Lung (tissue), 13 donors: ENCODE data around the gene DAD1. TPM values are rescaled to one million over a fixed set of nuclear protein-coding genes. Genes with fewer than 3 reads are reported as not detected.

Source experiments
- ATAC-seq: fragments of 200-7000 bp; cut with Tn5 transposase; one replicate; pipeline ENCODE4 v1.9.1; 2020; ENCODE audit warnings: moderate number of reproducible peaks; ENCODE audit not compliant: insufficient read depth, low FRiP score
- DNase-seq, 3 donors: peaks; one replicate each; pipeline ENCODE4 v3.0.0-alpha.2; 2013 to 2017
- H3K27ac ChIP-seq, 2 donors: one replicate each; pipeline ENCODE4 v1.5.1; 2013; ENCODE audit warnings: mild to moderate bottlenecking in 2 of 2, moderate library complexity in 2 of 2, control low read depth in 1 of 2, inconsistent platforms in 1 of 2, low read depth in 1 of 2, low read length in 1 of 2
- H3K27me3 ChIP-seq, 3 donors: one replicate each; pipeline ENCODE4 v1.5.1; 2013; ENCODE audit warnings: low read length in 2 of 3; ENCODE audit not compliant: control insufficient read depth in 3 of 3, insufficient read depth in 3 of 3
- H3K36me3 ChIP-seq, 4 donors: one replicate each; pipeline ENCODE4 v1.5.1; 2013; ENCODE audit warnings: low read length in 4 of 4, mild to moderate bottlenecking in 1 of 4, moderate library complexity in 1 of 4; ENCODE audit not compliant: control insufficient read depth in 4 of 4, insufficient read depth in 4 of 4
- H3K4me1 ChIP-seq, 5 donors: one replicate each; pipeline ENCODE4 v1.5.1; 2013; ENCODE audit warnings: low read length in 5 of 5, mild to moderate bottlenecking in 2 of 5, moderate library complexity in 1 of 5; ENCODE audit not compliant: control insufficient read depth in 5 of 5, insufficient read depth in 5 of 5
- H3K4me3 ChIP-seq: one replicate; pipeline ENCODE4 v1.5.1; 2013; ENCODE audit warnings: mild to moderate bottlenecking, control low read depth, moderate library complexity
- H3K9ac ChIP-seq, 2 donors: one replicate each; pipeline ENCODE4 v1.5.1; 2013; ENCODE audit warnings: low read length in 2 of 2, control low read depth in 1 of 2; ENCODE audit not compliant: insufficient read depth in 1 of 2
- H3K9me3 ChIP-seq, 4 donors: one replicate each; pipeline ENCODE4 v1.5.1; 2013; ENCODE audit warnings: low read length in 3 of 4, mild to moderate bottlenecking in 1 of 4, moderate library complexity in 1 of 4; ENCODE audit not compliant: control insufficient read depth in 4 of 4, insufficient read depth in 3 of 4
- CTCF ChIP-seq: IDR thresholded peaks from 2 replicates; pipeline ENCODE4 v1.5.1; 2012; ENCODE audit warnings: mild to moderate bottlenecking; ENCODE audit errors: control extremely low read depth, extremely low read depth
- WGBS, 2 donors: extraction: QIAGEN DNeasy Blood & Tissue Kit; methylation state at CpG; one replicate each; pipeline ENCODE4 v1.1.7; 2013; 5-methylcytosine and 5-hydroxymethylcytosine counted together
- polyA plus RNA-seq, 2 donors: library from polyadenylated mRNA; stranded (reverse); fragments of 200-250 nt; gene quantifications; one replicate each; pipeline ENCODE4 v1.2.1, GENCODE V29; 2013
- small RNA-seq: library from RNA; depleted of rRNA; stranded (forward); fragments of <200 nt; gene quantifications from one replicate; pipeline ENCODE3, GENCODE V24; 2014; ENCODE audit warnings: low replicate concordance
- total RNA-seq, 2 donors: library from RNA; depleted of rRNA in 1 of 2; stranded (reverse); fragments of >200 nt in 1 of 2; gene quantifications; one replicate each; pipeline ENCODE4 v1.2.1, GENCODE V29; 2014 to 2021
- donor health status: control.
- donor health status: control.
- donor health status: Bipolar disorder and iron deficiency.
- donor health status: healthy.
- donor health status: DM: yes; HTN: yes; CAD: no.

DAD1 gene
- total and polyA plus RNA-seq, 4 donors = 164 to 377 (median 217) TPM

GRCh38 chr14:22518073-22518472 lies 71.0 kb downstream of the DAD1 start:
- no peak overlapping the region for H3K27ac ChIP-seq
- no peak for TF ChIP-seq CTCF
- no peak overlapping the region for H3K4me3 ChIP-seq
- H3K9me3 ChIP-seq = no peaks in the 10 kb centered on the region
- DNase-seq (no peak), ATAC-seq (no peak)
- no peaks in the 10 kb centered on the region for H3K36me3 ChIP-seq
- WGBS, 2 donors = 60 to 81% methylated on average over 2 of the region's 2 CpGs
- H3K4me1 ChIP-seq = peaks cover 0 to 22% (median 4%) of the 10 kb centered on the region in 5 donors
- H3K27me3 ChIP-seq = no peaks in the 10 kb centered on the region
- H3K9ac ChIP-seq = no peak overlapping the region

GRCh38 chr14:22517117-22517720 lies 71.8 kb downstream of the DAD1 start:
- no peaks in the 10 kb centered on the region for H3K36me3 ChIP-seq
- DNase-seq (no peak), ATAC-seq (no peak)
- no peaks in the 10 kb centered on the region for H3K9me3 ChIP-seq
- peaks cover 0 to 21% (median 10%) of the 10 kb centered on the region in 5 donors for H3K4me1 ChIP-seq
- TF ChIP-seq CTCF = no peak
- WGBS, 2 donors = 81 to 82% methylated on average over 7 of the region's 7 CpGs
- no peak overlapping the region for H3K27ac ChIP-seq
- H3K4me3 ChIP-seq = no peak overlapping the region
- no peaks in the 10 kb centered on the region for H3K27me3 ChIP-seq
- no peak overlapping the region for H3K9ac ChIP-seq

GRCh38 chr14:22515929-22516328 lies 73.1 kb downstream of the DAD1 start:
- no peak for DNase-seq
- no peaks in the 10 kb centered on the region for H3K9me3 ChIP-seq
- peaks cover 0 to 22% (median 10%) of the 10 kb centered on the region in 5 donors for H3K4me1 ChIP-seq
- no peak for TF ChIP-seq CTCF
- no peaks in the 10 kb centered on the region for H3K27me3 ChIP-seq
- no peak overlapping the region for H3K9ac ChIP-seq
- no peaks in the 10 kb centered on the region for H3K36me3 ChIP-seq
- ATAC-seq = no peak
- H3K4me3 ChIP-seq = no peak overlapping the region
- H3K27ac ChIP-seq = no peak overlapping the region
- 79 to 89% methylated on average over 2 of the region's 2 CpGs for WGBS, 2 donors

Small RNA genes within 50 kb of the gene (small RNA-seq; reads per million reads assigned to genes)
- gene TRAJ1 (not detected), gene TRAJ10 (not detected), gene TRAJ11 (not detected), gene TRAJ12 (not detected), gene TRAJ13 (not detected), gene TRAJ14 (not detected), gene TRAJ16 (not detected), gene TRAJ17 (not detected), gene TRAJ18 (not detected), gene TRAJ19 (not detected), gene TRAJ2 (not detected), gene TRAJ20 (not detected), gene TRAJ21 (not detected), gene TRAJ22 (not detected), gene TRAJ23 (not detected), gene TRAJ24 (not detected), gene TRAJ25 (not detected), gene TRAJ26 (not detected), gene TRAJ27 (not detected), gene TRAJ28 (not detected), gene TRAJ3 (not detected), gene TRAJ4 (not detected), gene TRAJ5 (not detected), gene TRAJ6 (not detected), gene TRAJ7 (not detected), gene TRAJ8 (not detected), gene TRAJ9 (not detected)

Other genes starting within 250 kb of the DAD1 start
- gene ABHD4, start 9.1 kb upstream of the DAD1 start, total RNA-seq = 10 to 100 TPM; 29.0 to 34.0 TPM
- gene ABHD4, start 9.1 kb upstream of the DAD1 start, polyA plus RNA-seq = 10 to 100 TPM; 14.9 to 18.8 TPM
- under 1 TPM in 1 of 2 donors, not detected in 1; 0.11 TPM for gene OR6J1, start 55.1 kb upstream of the DAD1 start, total RNA-seq
- not detected for gene OR6J1, start 55.1 kb upstream of the DAD1 start, polyA plus RNA-seq
- gene OXA1L, start 177.5 kb upstream of the DAD1 start, total RNA-seq = 10 to 100 TPM; 95.8 to 99.8 TPM
- 10 to 100 TPM; 81.3 to 98.6 TPM for gene OXA1L, start 177.5 kb upstream of the DAD1 start, polyA plus RNA-seq
- gene SLC7A7, start 226.2 kb upstream of the DAD1 start, total RNA-seq = 10 to 100 TPM; 28.0 to 65.2 TPM
- gene SLC7A7, start 226.2 kb upstream of the DAD1 start, polyA plus RNA-seq = 100 to 1,000 TPM in 1 of 2 donors, 10 to 100 TPM in 1; 31.2 to 113 TPM
- 100 to 1,000 TPM in 1 of 2 donors, 10 to 100 TPM in 1; 27.5 to 102 TPM for gene MRPL52, start 240.7 kb upstream of the DAD1 start, total RNA-seq
- gene MRPL52, start 240.7 kb upstream of the DAD1 start, polyA plus RNA-seq = 100 to 1,000 TPM; 105 to 239 TPM
- gene MMP14, start 247.4 kb upstream of the DAD1 start, total RNA-seq = 100 to 1,000 TPM; 121 to 162 TPM
- gene MMP14, start 247.4 kb upstream of the DAD1 start, polyA plus RNA-seq = 100 to 1,000 TPM; 125 to 144 TPM